Fibroblast of villous mesenchyme (primary cell): ENCODE data around the gene PPP4R4. TPM values are rescaled to one million over a fixed set of nuclear protein-coding genes. Genes with fewer than 3 reads are reported as not detected.

ENCODE experiments used
- DNase-seq: peaks from one replicate; pipeline ENCODE4 v3.0.0-alpha.2; 2010; ENCODE audit warnings: low read depth
- H3K4me3 ChIP-seq: 2 replicates; pipeline ENCODE4 v1.5.1; 2011; ENCODE audit warnings: low read depth, mild to moderate bottlenecking, low read length
- CTCF ChIP-seq: IDR thresholded peaks from 2 replicates; pipeline ENCODE4 v1.5.1; 2012; ENCODE audit warnings: low read depth, mild to moderate bottlenecking, low read length; ENCODE audit not compliant: insufficient read depth
- total RNA-seq: library from RNA; depleted of rRNA; stranded (reverse); fragments of >200 nt; gene quantifications from 2 replicates; pipeline ENCODE4 v1.2.3, GENCODE V29; 2012

PPP4R4 gene
- total RNA-seq, 1 donor, result 0.43 TPM

GRCh38 chr14:94127330-94127729 lies 46.8 kb upstream of the PPP4R4 start:
- DNase-seq, result no peak
- H3K4me3 ChIP-seq, result no peak overlapping the region
- no peak for TF ChIP-seq CTCF

GRCh38 chr14:94128216-94128839 lies 45.8 kb upstream of the PPP4R4 start:
- DNase-seq, result no peak
- peak overlapping the region; percentile 82 for H3K4me3 ChIP-seq
- no peak for TF ChIP-seq CTCF

GRCh38 chr14:94129111-94129757 lies 44.9 kb upstream of the PPP4R4 start, which contains the start of gene IFI27L2:
TSS of gene IFI27L2 (minus strand) at chr14:94129604. CDS start at chr14:94129564, 40 bp downstream.
- peak within 1 kb of the TSS; percentile 82 for H3K4me3 ChIP-seq
- TF ChIP-seq CTCF, result peak; percentile 30

GRCh38 chr14:94129758-94130414 lies 44.2 kb upstream of the PPP4R4 start:
- TF ChIP-seq CTCF, result no peak
- H3K4me3 ChIP-seq, result peak overlapping the region; percentile 82
- DNase-seq, result peak; percentile 37

More at GRCh38 chr14:94129111-94129757, 44.9 kb upstream of the PPP4R4 start, which contains the start of gene IFI27L2:
- DNase-seq, result peak; percentile 83

- no peak overlapping the region for H3K4me3 ChIP-seq
- peak; percentile 75 for TF ChIP-seq CTCF
- peak; percentile 75 for DNase-seq
Observed at GRCh38 chr14:94132285-94132887, 41.7 kb upstream of the PPP4R4 start.

GRCh38 chr14:94135476-94135875 lies 38.6 kb upstream of the PPP4R4 start:
- no peak overlapping the region for H3K4me3 ChIP-seq
- DNase-seq, result no peak
- no peak for TF ChIP-seq CTCF
